Activated CD4-positive, alpha-beta T cell treated with anti-CD3 and anti-CD28 coated beads for 1 hour (primary cell): ENCODE results near the gene XPC.
"Not testable (repeated sequence)": the region's sequence is repeated elsewhere in the genome, so short reads cannot be mapped to it uniquely, and the experiment has no call there.

ENCODE experiments used
- DNase-seq: peaks from one replicate; pipeline ENCODE4 v3.0.0-alpha.2; 2020

XPC gene

DNA sequence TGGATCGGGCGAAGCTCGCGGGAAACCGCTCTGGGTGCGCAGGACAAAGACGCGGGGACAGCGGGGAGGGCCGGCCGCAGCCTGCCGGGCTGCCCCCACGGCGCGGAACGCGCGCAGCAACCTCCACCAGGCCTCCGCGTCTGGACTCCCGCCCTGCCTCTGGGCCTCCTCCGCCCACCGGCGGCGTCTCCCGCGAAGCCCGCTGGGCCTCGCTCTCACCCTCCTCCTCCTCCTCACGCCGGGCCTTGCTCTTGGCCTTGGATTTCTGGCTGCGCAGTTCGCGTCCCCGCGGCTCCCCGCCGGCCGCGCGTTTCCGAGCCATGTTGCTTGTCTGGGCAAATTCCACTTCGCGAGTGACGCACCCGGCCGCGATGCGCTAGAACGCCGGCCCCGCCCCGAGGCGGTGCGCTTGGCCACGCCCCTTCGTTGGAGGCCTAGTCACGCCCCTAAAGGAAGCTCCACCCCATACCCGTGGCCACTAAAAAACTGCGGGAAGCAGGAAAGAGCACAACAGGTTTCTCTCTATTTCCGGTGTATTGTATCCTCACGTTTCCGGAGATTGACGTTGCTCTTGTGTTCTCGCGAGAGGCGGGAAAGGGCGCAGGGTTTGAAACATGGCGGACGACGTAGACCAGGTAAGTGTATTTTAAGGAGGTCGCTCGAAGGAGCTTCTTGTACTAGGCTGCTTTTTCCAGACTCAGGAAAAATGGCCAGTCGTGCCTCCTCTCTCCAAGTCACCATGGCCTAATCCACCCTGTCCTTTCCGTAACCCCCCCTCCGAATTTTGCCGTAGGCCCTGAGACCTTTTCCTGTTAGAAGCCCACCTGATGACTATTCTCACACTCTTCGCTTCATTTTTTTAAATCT, at the start of gene XPC, which contains the start of gene LSM3:
TSS of gene XPC (minus strand) at position 355 of the 867 bp plus-strand sequence. CDS start at position 322, 33 bp downstream.
TSS of gene LSM3 (plus strand) at position 571 of the 867 bp plus-strand sequence. CDS start at position 615, 44 bp downstream.
- peak; percentile 98 for DNase-seq

DNA sequence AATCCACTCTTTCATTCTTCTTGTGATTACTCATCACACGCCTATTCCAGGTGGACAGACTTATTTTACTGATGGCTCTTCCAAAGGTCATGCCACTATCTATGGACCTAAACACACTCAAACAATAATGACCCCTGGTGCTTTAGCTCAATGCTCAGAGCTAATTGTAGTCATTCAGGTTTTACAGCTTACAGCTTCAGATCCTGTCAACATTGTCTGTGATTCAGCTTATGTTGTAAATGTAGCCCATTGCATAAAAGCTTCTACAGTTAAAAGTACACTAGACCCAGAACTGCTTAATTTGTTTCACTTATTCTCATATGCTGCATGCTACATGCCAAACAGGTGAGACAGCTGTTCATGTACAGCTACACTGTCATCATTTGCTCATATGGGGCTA, 49.5 kb upstream of the XPC start:
- DNase-seq, result no peak

DNA sequence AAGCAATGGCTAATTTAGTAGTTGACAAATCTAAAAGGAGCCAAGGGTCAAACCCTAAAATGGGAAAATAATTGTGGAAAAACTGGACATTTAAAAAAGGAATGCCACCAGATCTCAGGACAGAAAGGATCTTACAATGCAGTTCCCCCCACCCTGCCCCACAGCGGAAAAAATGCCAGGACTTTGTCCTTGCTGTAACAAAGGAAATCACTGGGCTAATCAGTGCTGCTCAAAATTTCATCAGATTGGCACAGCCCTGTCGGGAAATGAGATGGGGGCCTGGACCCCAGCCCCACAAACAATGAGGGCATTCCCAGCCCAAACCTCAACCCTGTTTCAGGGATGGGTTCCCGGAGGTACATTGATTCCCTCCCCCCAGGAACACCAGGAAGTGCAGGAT, 48.0 kb upstream of the XPC start:
- DNase-seq, result not testable (repeated sequence)

DNA sequence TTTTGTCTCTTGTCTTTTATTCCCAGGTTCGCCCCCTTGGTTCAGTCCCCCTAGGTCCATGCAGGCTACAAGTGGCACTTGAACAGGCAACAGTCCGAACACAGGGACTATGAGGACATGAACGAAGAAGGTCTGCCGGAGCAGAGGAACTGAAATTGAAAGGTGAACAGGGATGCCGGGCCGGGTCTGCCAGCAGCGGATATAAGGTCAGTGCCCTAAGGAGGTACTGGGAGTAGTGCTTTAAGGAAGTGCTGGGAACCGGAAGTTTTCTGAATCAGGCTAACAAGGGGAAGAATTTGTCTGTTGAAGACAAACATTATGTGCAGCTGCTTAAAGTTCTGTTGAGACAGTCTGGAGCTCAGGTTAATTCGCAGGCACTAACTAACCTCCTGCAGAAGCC, 47.0 kb upstream of the XPC start:
- no peak for DNase-seq

DNA sequence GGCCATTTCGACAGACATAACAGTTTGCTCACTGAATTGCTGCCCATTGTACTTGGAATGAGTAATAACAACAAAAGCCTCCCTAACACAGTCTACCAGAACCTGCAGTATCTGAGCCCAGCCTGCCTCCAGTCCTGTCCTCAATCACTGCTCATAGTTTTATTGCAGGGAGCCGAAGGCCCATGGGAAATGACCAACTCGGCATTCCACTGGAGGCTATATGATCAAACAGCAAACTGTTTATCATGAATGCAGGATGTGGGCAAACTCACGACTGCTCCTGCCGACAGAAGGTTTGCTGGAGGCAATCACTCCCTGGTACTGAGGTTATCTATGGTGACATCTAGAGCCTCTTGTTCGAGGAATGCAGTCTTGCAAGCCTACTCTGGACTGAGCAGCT, 46.5 kb upstream of the XPC start:
- no peak for DNase-seq

DNA sequence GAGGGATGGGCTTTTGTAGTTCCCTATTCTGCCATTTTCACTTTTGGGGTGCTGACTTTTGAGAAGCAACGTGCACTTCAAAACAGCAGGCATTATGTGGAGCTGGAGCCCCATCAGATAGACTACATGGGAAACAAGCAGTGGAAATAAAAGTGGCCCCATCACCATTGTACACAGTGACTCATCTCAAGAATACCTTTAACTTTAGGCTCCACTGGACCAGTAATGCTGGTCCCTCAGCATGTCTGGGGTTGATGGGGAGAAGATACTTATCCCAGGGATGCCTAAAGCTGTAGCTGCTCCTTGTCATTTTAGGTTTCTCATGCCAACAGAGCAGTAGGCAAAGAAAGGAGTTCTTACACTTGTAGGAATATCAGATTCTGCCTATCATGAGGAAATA, 45.2 kb upstream of the XPC start:
- DNase-seq, result no peak

DNA sequence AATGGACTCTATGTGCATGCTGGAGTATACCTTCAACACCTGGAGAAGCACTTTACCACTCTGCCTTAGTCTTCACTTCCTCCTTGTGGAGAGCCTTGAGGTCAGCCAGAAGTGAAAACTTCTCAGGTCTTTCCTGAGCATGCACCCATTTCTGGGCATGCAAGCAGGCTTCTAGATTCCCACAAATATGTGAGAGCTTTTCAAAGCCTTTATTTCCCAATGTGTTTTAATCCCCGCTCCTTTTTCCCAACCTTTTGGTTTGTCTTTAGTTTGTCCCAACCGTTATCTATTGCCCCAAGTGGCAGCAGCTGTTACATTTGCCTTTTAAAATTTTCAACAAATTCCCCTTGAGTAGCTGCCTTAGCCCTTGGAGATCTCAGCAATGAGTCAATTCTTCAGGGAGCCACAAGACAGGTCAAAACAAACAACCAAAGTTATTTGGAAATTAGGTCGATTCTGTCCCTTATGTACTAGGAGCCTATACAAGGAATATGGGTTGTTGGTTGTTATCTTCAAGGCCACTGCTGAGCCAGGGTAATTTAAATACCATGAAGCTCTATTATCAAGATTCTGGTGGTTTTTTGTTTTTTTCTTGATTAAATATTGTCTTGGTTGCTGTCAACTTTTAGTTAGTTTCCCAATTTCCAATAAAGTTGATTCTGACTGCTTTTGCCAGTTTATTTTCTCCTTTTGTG, 44.6 kb upstream of the XPC start:
- DNase-seq, result no peak

DNA sequence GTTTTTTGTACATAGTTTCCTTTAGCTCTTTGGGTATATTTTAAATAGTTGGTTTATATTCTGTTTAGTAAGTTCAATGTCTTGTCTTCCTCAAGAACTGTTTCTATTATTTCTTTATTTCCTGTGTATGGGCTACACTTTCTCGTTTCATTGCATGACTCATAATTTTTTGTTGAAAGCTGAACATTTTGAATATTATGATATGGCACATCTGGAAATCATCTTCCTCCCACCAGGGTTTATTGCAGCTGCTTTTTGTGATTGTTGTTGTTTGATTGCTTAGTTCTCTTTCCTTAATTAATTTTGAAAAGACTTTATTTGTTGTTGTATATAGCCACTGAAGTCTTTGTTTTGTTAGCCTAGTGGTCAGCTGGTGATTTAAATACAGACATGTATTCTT, 44.1 kb upstream of the XPC start:
- DNase-seq, result no peak

DNA sequence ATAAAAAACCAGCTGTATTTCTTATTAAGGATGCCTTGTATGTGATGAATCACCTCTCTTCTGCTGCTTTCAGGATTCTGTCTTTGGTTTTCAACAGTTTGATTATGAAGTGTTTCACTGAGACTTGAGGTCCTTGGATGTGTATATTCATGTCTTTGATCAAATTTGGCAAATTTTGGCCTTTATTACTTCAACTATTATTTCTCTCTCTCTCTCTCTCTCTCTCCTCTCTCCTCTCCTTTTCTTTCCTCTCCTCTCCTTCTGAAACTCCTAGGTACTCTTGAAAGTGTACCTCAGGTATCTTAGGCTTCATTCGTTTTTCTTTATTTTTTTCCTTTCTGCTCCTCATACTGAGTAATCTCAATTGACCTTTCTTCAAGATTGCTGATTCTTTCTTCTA, 43.5 kb upstream of the XPC start:
- no peak for DNase-seq

DNA sequence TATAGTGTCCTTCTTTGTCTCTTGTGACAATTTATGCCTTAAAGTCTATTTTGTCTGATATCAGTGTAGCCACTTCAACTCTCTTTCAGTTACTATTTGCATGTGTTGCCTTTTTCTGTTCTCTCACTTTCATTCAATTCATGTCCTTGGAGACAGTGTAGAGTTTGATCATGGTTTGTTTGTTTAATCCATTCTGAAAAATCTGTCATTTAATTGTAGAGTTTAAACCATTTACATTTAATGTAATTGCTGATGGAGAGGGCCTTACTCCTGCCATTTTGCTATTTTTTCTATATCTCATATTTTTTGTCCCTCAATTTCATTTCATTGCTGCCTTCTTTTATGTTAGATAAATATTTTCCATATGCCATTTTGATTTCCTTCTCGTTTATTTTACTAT, 42.5 kb upstream of the XPC start:
- DNase-seq, result no peak

DNA sequence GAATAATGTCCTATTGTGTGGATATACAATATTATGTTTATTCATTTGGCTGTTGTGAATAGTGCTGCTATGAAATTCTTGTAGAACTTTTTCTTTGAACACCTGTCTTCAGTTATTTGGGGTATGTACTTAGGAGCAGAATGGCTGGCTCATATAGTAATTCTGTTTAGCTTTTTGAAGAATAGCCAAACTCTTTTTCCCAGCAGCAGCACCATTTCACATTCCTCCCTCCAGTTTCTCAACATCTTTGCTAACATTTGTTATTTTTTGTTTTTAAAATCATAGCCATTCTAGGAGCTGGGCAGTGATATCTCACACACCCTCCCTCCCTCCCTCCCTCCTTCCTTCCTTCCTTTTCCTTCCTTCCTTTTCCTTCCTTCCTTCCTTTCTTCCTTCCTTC, 40.0 kb upstream of the XPC start:
- no peak for DNase-seq

DNA sequence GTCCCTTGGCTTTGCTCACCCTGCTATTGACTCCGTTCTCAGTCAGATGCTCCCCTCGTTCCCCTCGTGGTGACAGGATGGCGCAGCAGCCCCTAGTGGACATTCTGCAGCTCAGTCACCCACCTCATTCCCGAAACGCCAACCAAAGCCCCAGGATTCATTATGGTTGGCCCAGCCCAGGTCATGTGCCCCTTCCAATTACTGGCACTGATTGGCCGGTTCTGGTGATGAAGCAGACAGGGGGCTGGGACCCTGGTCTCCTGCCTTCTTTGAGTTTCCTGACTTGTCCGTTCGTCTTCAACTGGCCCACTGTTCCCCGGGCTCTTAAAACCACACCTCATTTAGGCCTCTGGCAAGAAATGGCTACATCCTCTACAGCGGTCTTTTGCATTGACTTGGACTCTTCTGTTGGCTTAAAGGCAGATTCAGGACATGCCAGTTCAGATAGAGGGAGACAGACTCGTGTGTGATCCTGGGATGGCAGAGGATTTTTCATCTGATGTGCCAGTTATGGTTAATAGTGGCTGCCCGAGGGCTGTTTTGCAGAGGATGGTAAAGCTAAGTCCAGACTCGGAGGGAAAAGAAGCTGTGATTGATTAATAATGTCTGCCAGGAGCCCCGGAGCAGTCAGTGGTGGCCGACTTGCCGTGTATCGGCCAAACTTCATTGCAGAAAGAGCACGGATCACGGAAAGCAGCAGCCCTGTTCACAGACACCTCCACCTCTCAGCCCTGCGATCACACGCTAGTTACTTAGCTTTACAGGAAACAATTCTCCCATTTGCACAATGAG, 38.1 kb upstream of the XPC start:
- no peak for DNase-seq

DNA sequence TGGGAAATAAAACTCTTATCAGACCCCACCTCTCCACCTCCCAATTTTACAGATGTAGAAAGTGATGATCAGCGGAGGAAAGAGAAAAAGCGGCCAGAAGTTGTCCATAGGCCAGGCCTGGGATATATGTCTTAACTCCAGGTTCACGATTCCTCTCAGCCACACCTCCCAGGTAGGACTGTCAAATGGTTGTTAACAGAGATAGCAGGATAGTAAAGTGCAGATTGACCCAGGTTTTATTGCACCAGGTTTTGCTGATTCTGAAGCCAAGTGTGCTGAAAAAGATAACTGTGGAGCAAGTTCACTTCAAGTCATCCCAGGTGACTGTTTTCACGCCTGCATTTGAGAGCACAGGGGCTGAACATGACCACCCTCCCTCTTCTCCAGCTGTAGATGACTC, 36.4 kb upstream of the XPC start:
- DNase-seq, result no peak

DNA sequence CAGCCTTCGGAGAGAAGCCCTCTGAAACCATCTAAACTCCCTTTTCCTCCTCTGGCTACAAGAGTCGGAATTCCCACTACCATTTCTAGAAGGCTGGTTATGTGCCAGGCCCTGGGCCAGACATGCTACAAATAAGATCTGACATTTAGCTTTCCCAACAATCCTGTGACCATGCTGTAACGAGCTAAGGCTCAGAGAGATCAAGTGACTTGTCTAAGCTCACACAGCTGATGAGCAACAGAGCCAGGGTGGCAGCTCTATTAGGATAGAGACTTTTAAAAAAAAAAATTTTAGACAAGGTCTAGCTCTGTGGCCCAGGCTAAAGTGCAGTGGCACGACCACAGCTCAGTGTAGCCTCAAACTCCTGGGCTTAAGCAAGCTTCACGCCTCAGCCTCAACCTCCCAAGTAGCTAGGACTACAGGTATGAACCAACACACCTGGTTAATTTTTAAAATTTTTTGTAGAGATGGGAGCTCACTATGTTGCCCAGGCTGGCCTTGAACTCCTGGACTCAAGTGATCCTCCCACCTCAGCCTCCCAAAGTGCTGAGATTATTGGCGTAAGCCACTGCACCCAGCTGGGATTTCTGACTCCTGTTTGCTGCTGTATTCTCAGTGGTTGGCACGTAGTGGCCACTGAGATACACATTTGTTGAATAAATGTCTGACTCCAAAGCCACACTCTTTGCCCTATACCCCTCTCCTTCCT, 34.8 kb upstream of the XPC start:
- DNase-seq, result no peak

DNA sequence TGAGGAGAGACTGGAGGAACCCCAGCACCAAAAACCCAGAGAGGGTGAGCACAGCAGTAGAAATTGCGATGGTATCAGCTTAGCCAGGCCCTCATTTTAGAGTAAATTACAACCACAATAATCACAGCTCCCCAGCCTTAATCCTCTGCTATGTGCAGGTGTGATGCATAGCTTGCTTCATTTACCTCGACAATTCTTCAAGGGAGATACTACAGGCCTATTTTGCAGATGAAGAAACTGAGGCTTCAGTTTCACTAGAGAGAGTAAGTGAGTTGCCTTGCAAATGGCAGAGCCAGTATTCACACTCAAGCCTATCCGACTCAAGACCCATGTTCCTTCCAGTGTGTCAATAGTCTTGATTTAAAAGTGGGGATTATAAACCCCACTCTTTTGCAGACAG, 33.6 kb upstream of the XPC start:
- DNase-seq, result no peak

DNA sequence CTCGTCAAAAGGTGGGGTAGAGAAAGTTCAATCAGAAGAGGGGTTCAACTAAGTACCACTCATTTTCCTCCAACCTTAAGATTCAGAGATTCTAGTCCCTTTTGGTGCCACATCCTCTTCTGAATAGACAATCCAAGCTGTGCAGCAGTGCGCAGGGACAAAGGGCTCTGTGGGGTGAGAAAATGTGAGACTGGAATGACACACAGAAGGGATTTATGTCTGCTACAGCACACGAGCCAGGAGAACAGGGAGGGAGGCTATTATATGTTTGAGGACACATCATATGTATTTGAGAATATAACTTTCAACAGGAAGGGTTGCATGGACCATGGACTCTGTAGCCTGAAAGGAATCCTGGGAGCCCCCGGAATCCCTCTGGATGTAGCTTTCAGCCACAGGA, 33.2 kb upstream of the XPC start:
- no peak for DNase-seq

DNA sequence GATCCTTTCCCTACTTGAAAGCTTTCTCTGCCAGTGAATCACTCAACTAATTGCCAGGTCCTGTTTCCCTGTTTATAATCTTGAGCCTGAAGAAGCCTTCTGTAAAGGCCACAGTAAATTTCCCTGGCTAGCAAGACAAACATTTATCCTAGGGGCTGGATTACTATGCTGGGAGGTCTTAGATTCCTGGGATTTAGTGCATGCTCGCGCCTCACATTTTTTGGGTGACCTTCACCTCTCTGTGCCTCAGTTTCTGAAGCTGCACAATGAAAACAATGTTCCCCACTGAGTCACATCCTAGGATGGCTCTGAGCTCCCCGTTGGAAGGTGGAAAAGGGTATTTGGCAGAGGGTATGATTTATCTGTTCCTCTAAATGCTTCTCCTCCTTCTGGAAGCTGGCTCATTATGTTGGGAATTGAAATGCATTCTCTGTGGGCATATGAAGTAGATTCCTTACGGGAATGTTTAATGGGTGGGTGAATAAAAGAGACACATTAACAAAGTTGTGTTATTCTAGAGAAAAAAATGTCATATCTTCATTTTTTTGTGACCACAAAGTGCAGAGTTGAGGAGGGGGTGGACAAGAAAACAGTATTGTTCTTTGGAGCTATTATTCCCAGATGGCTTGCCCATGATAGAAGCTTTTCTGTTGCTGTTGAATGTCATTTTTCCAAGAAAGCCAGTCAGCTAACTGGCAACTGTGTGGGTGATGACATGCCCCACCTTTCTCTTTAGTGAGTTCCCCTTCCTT, 32.6 kb upstream of the XPC start:
- DNase-seq, result no peak

DNA sequence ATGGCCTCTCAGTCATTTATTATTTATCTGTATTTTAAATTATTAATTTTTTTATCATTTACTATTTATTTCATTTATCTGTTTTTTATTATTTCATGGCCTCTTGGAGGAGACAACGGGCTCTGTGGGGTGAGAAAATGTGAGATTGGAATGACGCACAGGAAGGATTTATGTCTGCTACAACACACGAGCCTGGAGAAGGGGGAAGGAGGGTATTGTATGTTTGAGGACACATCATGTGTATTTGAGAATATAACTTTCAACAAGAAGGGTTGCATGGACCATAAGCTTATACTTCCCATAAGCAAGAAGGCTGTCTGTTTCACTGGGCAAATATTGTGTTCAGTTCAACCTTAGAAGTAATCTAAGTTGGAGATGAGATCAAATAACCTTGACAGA, 31.9 kb upstream of the XPC start:
- DNase-seq, result no peak

DNA sequence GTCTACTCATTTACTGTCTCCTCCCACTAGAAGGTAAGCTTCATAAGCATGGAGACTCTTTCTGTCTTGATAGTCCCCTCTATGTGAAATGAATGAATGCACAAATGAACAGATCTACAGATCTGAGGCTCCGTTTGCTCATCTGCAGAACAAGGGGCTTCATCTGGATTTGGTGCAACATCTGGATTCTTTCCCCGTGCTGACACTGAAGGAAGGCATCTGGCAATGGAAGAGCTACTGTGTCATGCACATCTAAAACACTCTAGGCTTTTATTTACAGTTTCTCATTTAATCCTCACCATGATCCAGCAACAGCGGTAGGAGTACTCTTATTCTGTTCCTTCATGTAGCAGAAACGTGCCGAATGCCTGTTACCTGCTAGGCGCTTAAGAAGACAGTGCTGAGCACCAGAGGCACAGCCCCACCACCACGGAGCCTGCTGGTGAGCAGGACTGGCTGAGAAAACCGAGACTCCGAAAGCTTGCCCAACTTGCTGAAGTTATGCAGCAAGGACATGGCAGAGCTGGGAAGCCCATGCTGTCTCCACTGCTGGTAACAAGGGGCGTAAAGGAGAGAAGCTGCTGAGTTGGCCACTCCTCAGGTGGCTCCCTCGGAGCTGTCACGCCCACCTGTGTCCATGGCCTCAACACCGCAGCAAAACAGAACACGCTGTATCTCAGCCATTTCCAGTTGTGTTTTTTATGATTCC, 31.3 kb upstream of the XPC start:
- DNase-seq, result no peak

DNA sequence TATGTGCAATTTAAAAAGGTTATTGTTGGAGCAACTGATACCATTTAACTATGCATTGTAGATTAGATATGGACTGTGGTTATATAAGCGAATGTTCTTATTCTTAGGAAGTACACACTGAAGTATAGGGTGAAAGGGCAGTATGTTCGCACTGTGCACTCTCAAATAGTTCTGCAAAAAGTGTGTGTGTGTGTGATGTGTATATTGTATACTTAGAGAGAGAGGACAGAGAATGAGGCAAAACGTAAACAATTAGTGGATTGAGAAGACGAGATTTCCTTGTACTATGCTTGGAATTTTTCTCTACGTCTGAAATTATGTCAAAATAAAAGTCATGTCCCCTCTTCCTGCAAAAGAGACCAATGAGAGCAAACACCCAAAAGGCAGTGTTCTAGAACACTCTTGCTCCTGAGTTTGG, 30.6 kb upstream of the XPC start:
- DNase-seq, result no peak

DNA sequence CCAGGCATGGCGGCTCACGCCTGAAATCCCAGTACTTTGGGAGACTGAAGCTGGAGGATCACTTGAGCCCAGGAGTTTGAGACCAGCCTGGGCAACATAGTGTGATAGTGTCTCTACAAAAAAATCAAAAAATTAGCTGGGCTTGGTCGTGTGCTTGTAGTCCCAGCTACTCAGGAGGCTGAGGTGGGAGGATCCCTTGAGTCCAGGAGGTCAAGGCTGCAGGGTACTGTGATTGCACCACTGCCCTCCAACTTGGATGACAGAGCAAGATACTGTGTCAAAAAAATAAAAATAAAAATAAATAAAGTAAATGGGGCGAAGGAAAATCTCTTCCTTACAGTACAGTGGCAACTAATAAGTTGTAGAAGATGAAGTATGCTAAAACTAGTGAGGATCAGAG, 29.8 kb upstream of the XPC start:
- no peak for DNase-seq
